ENCODE data around the gene MYO9B.

DNA sequence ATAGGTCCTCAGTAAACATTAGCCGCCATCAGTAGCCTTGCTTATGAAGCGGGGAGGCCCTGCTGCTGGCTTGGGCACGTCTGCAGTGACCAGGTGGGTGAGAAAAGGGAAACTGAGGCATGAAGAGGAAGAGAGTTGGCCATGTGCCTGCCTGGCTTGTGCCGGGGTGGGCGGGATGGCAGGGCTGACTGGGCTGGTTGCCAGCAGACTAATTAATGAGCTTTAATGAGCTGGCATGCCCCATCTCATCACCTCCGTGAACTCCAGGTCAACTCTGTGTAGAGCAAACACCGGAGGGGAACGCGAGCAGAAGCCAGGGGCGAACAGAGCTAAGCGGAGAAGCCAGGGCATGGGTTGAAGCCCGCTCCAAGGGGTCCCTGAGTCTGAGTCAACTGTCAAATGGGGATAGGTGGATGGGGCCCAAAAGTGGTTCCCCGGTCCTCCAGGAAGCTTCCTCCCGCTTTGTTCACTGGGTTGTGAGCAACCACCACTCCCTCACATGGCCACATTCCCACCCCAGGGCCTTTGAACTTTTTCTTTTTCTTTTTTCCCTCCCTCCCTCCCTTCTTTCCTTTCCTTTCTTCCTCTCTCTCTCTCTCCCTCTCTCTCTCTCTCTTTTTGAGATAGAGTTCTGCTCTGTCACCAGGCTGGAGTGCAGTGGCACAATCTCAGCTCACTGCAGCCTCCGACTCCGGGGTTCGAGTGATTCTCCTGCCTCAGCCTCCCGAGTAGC is 161.4 kb downstream of the MYO9B start:
- TF ChIP-seq, protein P1, sequence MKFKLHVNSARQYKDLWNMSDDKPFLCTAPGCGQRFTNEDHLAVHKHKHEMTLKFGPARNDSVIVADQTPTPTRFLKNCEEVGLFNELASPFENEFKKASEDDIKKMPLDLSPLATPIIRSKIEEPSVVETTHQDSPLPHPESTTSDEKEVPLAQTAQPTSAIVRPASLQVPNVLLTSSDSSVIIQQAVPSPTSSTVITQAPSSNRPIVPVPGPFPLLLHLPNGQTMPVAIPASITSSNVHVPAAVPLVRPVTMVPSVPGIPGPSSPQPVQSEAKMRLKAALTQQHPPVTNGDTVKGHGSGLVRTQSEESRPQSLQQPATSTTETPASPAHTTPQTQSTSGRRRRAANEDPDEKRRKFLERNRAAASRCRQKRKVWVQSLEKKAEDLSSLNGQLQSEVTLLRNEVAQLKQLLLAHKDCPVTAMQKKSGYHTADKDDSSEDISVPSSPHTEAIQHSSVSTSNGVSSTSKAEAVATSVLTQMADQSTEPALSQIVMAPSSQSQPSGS (CRISPR knock-in tag; IDR thresholded peaks at IDR 0.05; ENCODE audit: borderline replicate concordance, low read depth) = no peak
- TF ChIP-seq, protein P2, sequence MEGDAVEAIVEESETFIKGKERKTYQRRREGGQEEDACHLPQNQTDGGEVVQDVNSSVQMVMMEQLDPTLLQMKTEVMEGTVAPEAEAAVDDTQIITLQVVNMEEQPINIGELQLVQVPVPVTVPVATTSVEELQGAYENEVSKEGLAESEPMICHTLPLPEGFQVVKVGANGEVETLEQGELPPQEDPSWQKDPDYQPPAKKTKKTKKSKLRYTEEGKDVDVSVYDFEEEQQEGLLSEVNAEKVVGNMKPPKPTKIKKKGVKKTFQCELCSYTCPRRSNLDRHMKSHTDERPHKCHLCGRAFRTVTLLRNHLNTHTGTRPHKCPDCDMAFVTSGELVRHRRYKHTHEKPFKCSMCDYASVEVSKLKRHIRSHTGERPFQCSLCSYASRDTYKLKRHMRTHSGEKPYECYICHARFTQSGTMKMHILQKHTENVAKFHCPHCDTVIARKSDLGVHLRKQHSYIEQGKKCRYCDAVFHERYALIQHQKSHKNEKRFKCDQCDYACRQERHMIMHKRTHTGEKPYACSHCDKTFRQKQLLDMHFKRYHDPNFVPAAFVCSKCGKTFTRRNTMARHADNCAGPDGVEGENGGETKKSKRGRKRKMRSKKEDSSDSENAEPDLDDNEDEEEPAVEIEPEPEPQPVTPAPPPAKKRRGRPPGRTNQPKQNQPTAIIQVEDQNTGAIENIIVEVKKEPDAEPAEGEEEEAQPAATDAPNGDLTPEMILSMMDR (IDR thresholded peaks at IDR 0.05) = no peak
- TF ChIP-seq GABPB1 (CRISPR knock-in tag; IDR thresholded peaks at IDR 0.05) = no peak
- TF ChIP-seq, protein P3, sequence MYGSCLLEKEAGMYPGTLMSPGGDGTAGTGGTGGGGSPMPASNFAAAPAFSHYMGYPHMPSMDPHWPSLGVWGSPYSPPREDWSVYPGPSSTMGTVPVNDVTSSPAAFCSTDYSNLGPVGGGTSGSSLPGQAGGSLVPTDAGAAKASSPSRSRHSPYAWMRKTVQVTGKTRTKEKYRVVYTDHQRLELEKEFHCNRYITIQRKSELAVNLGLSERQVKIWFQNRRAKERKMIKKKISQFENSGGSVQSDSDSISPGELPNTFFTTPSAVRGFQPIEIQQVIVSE (CRISPR knock-in tag; IDR thresholded peaks at IDR 0.05; ENCODE audit: borderline replicate concordance) = no peak
- TF ChIP-seq, protein P4, sequence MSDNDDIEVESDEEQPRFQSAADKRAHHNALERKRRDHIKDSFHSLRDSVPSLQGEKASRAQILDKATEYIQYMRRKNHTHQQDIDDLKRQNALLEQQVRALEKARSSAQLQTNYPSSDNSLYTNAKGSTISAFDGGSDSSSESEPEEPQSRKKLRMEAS (CRISPR knock-in tag; IDR thresholded peaks at IDR 0.05) = no peak
- TF ChIP-seq EMX1 (CRISPR knock-in tag; IDR thresholded peaks at IDR 0.05) = no peak
- TF ChIP-seq CREM (CRISPR knock-in tag; IDR thresholded peaks at IDR 0.05) = no peak
- no peak for TF ChIP-seq NFYB (CRISPR knock-in tag; conservative IDR thresholded peaks at IDR 0.05; ENCODE audit: low read depth)
- no peak for TF ChIP-seq ZNF232 (CRISPR knock-in tag; IDR thresholded peaks at IDR 0.05)
- TF ChIP-seq, protein P5, sequence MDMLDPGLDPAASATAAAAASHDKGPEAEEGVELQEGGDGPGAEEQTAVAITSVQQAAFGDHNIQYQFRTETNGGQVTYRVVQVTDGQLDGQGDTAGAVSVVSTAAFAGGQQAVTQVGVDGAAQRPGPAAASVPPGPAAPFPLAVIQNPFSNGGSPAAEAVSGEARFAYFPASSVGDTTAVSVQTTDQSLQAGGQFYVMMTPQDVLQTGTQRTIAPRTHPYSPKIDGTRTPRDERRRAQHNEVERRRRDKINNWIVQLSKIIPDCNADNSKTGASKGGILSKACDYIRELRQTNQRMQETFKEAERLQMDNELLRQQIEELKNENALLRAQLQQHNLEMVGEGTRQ (CRISPR knock-in tag; IDR thresholded peaks at IDR 0.05) = no peak
- no peak for TF ChIP-seq CBFB (CRISPR knock-in tag; IDR thresholded peaks at IDR 0.05; ENCODE audit: low read depth)
- TF ChIP-seq, protein P6, sequence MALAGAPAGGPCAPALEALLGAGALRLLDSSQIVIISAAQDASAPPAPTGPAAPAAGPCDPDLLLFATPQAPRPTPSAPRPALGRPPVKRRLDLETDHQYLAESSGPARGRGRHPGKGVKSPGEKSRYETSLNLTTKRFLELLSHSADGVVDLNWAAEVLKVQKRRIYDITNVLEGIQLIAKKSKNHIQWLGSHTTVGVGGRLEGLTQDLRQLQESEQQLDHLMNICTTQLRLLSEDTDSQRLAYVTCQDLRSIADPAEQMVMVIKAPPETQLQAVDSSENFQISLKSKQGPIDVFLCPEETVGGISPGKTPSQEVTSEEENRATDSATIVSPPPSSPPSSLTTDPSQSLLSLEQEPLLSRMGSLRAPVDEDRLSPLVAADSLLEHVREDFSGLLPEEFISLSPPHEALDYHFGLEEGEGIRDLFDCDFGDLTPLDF (CRISPR knock-in tag; IDR thresholded peaks at IDR 0.05) = no peak
